HUDEP-2 (cell line): ENCODE data around the gene NDUFB7.

ENCODE experiments used
- DNase-seq, 76 experiments: peaks; one replicate each; lab custom pipeline; 2025; ENCODE audit not compliant: unreplicated experiment in 76 of 76; lab: John Stamatoyannopoulos, UW

The NDUFB7 gene

GRCh38 chr19:14528419-14529253 is 43.2 kb downstream of the NDUFB7 start:
- no peak for DNase-seq

- no peak for DNase-seq
These were observed 45.4 kb downstream of the NDUFB7 start for GRCh38 chr19:14526423-14526822.

DNA sequence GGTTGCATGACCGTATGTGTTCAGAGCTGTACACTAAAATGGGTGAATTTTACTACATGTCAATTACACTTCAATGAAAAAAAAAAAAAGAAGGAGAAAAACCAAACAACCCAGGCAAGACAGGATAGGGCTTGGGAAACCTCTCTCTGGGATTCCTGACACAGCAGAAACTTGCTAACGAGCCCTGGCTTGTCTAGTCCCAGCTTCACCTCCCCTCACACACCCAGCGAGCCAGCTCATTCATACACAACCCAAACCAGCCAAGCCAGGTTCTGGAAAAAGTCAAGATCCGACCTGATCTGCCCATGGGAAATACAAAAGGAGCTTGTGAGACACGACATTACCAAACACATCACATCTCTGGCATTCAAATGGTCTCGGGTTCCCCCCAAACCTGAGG is 46.1 kb downstream of the NDUFB7 start:
- DNase-seq = no peak

- DNase-seq = no peak
These were observed 51.3 kb downstream of the NDUFB7 start for GRCh38 chr19:14520543-14520942.

DNA sequence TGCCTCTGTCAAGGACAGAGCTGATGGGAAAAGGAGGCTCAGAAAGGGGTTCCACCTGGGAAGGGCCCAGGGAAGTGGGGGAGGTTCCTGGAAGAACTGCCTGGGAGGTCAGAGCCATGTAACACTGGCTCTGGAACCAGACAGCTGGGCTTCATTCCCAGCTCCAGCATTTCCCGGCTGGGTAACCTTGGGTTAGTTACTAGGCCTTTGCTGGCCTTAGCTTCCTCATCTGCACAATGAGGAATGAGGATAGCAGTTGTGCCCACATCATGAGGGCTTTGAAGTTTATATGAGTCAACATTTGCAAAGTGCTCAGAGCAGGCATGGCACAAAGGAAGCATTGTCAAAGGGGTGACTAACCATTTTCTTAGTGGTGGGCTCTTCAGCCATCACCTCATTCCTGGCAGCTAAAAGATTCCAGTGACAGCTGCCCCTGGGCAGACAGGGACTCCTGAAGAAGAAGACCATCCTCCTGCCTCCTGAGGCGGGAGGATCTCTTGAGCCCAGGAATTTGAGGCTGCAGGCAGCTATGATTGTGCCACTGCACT is 51.9 kb downstream of the NDUFB7 start:
- DNase-seq = no peak

GRCh38 chr19:14519245-14519859 is 52.5 kb downstream of the NDUFB7 start:
- DNase-seq = no peak

- peak in 68 of 76 experiments; percentile 20 to 88 (median 74) for DNase-seq
These were observed 53.9 kb downstream of the NDUFB7 start, which contains the start of gene DNAJB1 for GRCh38 chr19:14517840-14518505. Gene DNAJB1, minus strand, starts transcription at chr19:14518397. Its CDS starts 48 bp downstream, at chr19:14518349.

DNA sequence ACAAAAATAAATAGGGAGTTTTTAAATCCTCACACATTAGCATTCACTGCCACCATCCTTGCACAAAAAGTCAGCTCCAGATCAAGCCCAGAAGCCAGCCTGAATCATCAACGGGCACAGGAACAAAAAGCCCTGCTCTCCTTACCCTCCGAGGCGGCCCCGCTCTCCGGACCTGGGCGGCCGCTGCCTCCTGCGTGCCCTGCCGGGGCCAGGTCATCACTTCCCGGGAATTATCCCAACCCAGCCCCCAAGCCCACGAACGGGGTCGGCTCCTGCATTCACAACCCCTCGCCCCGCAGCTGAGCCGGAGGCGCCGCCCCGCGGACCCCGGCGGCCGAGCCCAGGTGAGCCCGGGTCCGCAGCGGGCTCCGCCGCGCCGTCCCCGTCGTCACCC is 54.4 kb downstream of the NDUFB7 start:
- no peak for DNase-seq

- DNase-seq = peak in 4 of 76 experiments; percentile 11 to 36 (median 20)
These were observed 55.0 kb downstream of the NDUFB7 start for GRCh38 chr19:14516746-14517438.
